GM10266 (cell line): ENCODE data around the gene ACTA2.
A peak's percentile ranks its signal among the peaks of the same experiment; 100 is the strongest.

Source experiments
- DNase-seq: peaks from one replicate; pipeline ENCODE4 v3.0.0; 2012; ENCODE audit errors: extremely low spot score
- CTCF ChIP-seq: IDR thresholded peaks from 2 replicates; pipeline ENCODE4 v1.5.1; 2012; ENCODE audit warnings: mild to moderate bottlenecking, low read depth; ENCODE audit not compliant: control insufficient read depth, insufficient read depth; ENCODE audit errors: missing control alignments

ACTA2 gene

GRCh38 chr10:88893611-88894010 lies 59.0 kb downstream of the ACTA2 start:
- TF ChIP-seq CTCF = no peak
- DNase-seq = no peak

GRCh38 chr10:88892222-88892967 lies 60.2 kb downstream of the ACTA2 start:
- no peak for TF ChIP-seq CTCF
- DNase-seq = no peak

GRCh38 chr10:88890681-88891381 lies 61.7 kb downstream of the ACTA2 start:
- no peak for DNase-seq
- TF ChIP-seq CTCF = no peak

GRCh38 chr10:88889559-88890337 lies 62.8 kb downstream of the ACTA2 start:
- no peak for TF ChIP-seq CTCF
- peak; percentile 38 for DNase-seq

GRCh38 chr10:88888810-88889445 lies 63.6 kb downstream of the ACTA2 start:
- no peak for TF ChIP-seq CTCF
- DNase-seq = no peak

- no peak for TF ChIP-seq CTCF
- peak; percentile 37 for DNase-seq
Measured at GRCh38 chr10:88886557-88886956, 66.0 kb downstream of the ACTA2 start.
